GM12878 (cell line): ENCODE data around the gene ELL2. TPM values are rescaled to one million over a fixed set of nuclear protein-coding genes. Genes with fewer than 3 reads are reported as not detected.
A peak's percentile ranks its signal among the peaks of the same experiment; 100 is the strongest.

Source experiments
- ATAC-seq: fragments of 200-7000 bp; cut with Tn5 transposase; 3 replicates; pipeline ENCODE4 v1.9.1; 2020; ENCODE audit warnings: mild to moderate bottlenecking, moderate library complexity
- BruUV-seq: library from RNA; stranded (reverse); fragments of 400-500 nt; replicated peaks from 2 replicates; lab custom pipeline; 2021; lab: Mats Ljungman, UMichigan
- CTCF ChIA-PET: fragments of 300-600 bp; sonication (Branson Sonifier 250); formaldehyde crosslinking; extraction: SDS; loops from one replicate; lab custom pipeline; 2021; ENCODE audit warnings: inconsistent platforms; lab: Yijun Ruan, JAX
- POLR2A ChIA-PET: fragments of 350-600 bp; formaldehyde crosslinking; extraction: SDS; loops from one replicate; lab custom pipeline; 2021; ENCODE audit warnings: inconsistent platforms; lab: Charles Lee
- RAD21 ChIA-PET: fragments of 300-600 bp; sonication (Branson Sonifier 250); formaldehyde crosslinking; loops from one replicate; lab custom pipeline; 2023; ENCODE audit warnings: antibody characterized with exemption; ENCODE audit not compliant: unreplicated experiment; lab: Charles Lee
- SMC1A ChIA-PET: fragments of 300-600 bp; sonication (Branson Sonifier 250); formaldehyde crosslinking; loops from one replicate; lab custom pipeline; 2023; ENCODE audit not compliant: unreplicated experiment, uncharacterized antibody; lab: Charles Lee
- DNase-seq: peaks from one replicate; pipeline ENCODE4 v3.0.0-alpha.2; 2011; ENCODE audit warnings: low read depth, low spot score
- FAIRE-seq: peaks from 3 replicates; lab custom pipeline; 2011; peaks lifted over from hg19 to GRCh38; lab: Jason Lieb, UNC
- H2AFZ ChIP-seq: 2 replicates; pipeline ENCODE4 v1.6.0; 2011; ENCODE audit warnings: low read depth, low read length, control low read depth; ENCODE audit not compliant: control insufficient read depth
- H3K27ac ChIP-seq: 2 replicates; pipeline ENCODE4 v1.5.1; 2011; ENCODE audit warnings: control low read depth; ENCODE audit not compliant: control insufficient read depth, insufficient read depth
- H3K27me3 ChIP-seq, 2 experiments: replicated peaks in 1 of 2; 2 replicates each; pipeline versions ENCODE4 v1.6.0 to v1.6.1; 2011; ENCODE audit warnings: low read length in 1 of 2; ENCODE audit not compliant: control insufficient read depth in 2 of 2, insufficient read depth in 2 of 2
- H3K36me3 ChIP-seq, 2 experiments: 2 replicates each; pipeline ENCODE4 v1.5.1; 2011; ENCODE audit warnings: low read length in 1 of 2; ENCODE audit not compliant: control insufficient read depth in 2 of 2, insufficient read depth in 2 of 2
- H3K4me1 ChIP-seq: 2 replicates; pipeline ENCODE4 v1.6.1; 2011; ENCODE audit warnings: mild to moderate bottlenecking, low read length, moderate library complexity, mixed read lengths; ENCODE audit not compliant: control insufficient read depth, insufficient read depth
- H3K4me2 ChIP-seq: 2 replicates; pipeline ENCODE4 v1.6.0; 2011; ENCODE audit warnings: control low read depth; ENCODE audit not compliant: control insufficient read depth, insufficient read depth
- H3K4me3 ChIP-seq: fragments of 200-600 bp; sonication (generic); 2 replicates; pipeline ENCODE4 v1.5.1; 2016
- H3K79me2 ChIP-seq: 2 replicates; pipeline ENCODE4 v1.6.0; 2011; ENCODE audit warnings: low read length; ENCODE audit not compliant: control insufficient read depth, insufficient read depth
- H3K9ac ChIP-seq: 2 replicates; pipeline ENCODE4 v1.8.0; 2011; ENCODE audit warnings: low read length, control low read depth, mixed read lengths; ENCODE audit not compliant: control insufficient read depth, insufficient read depth
- H3K9me3 ChIP-seq: replicated peaks from 3 replicates; pipeline ENCODE4 v1.5.1; 2011; ENCODE audit warnings: mild to moderate bottlenecking, low read length; ENCODE audit not compliant: control insufficient read depth, insufficient read depth
- H4K20me1 ChIP-seq: 2 replicates; pipeline ENCODE4 v1.6.0; 2011; ENCODE audit not compliant: control insufficient read depth, insufficient read depth
- HCFC1 ChIP-seq: fragments of 150-350 bp; IDR thresholded peaks from 2 replicates; pipeline ENCODE4 v1.6.1; 2014; ENCODE audit warnings: low read length
- IKZF1 ChIP-seq: fragments of 450-650 bp; conservative IDR thresholded peaks from 2 replicates; pipeline ENCODE4 v1.6.1; 2017; ENCODE audit warnings: antibody characterized with exemption, mild to moderate bottlenecking
- LARP7 ChIP-seq: fragments of 450-650 bp; IDR thresholded peaks from 2 replicates; pipeline ENCODE4 v1.6.1; 2017; ENCODE audit warnings: mild to moderate bottlenecking
- NBN ChIP-seq: fragments of 450-650 bp; IDR thresholded peaks from 2 replicates; pipeline ENCODE4 v1.6.1; 2016
- NFYB ChIP-seq: IDR thresholded peaks from 2 replicates; pipeline ENCODE4 v1.6.1; 2011; ENCODE audit warnings: low read depth, mild to moderate bottlenecking, low read length, improper control_type of control experiment, moderate library complexity; ENCODE audit not compliant: insufficient read depth
- NR2C2 ChIP-seq: IDR thresholded peaks from 2 replicates; pipeline ENCODE4 v1.6.1; 2011; ENCODE audit warnings: borderline replicate concordance, low read depth; ENCODE audit not compliant: control insufficient read depth, insufficient read length
- SIX5 ChIP-seq: IDR thresholded peaks from 2 replicates; pipeline ENCODE4 v1.6.1; 2011; ENCODE audit warnings: mild to moderate bottlenecking, low read depth, low read length, moderate library complexity; ENCODE audit not compliant: severe bottlenecking
- TCF7 ChIP-seq: IDR thresholded peaks from 2 replicates; pipeline ENCODE4 v1.6.1; 2014; ENCODE audit warnings: antibody characterized with exemption, borderline replicate concordance
- YY1 ChIP-seq: IDR thresholded peaks from 2 replicates; pipeline ENCODE4 v1.6.1; 2011; ENCODE audit warnings: low read depth, mild to moderate bottlenecking, low read length
- ZNF622 ChIP-seq: fragments of 450-650 bp; IDR thresholded peaks from 2 replicates; pipeline ENCODE4 v1.6.1; 2017; ENCODE audit warnings: mild to moderate bottlenecking, inconsistent platforms
- ZSCAN29 ChIP-seq: fragments of 450-650 bp; IDR thresholded peaks from 2 replicates; pipeline ENCODE4 v1.6.1; 2017; ENCODE audit warnings: mild to moderate bottlenecking, moderate library complexity
- WGBS: methylation state at CpG from one replicate; pipeline ENCODE4 v1.1.6; 2016; ENCODE audit warnings: low lambda C conversion rate; ENCODE audit not compliant: insufficient replicate concordance, insufficient coverage; ENCODE audit errors: missing lambda C conversion rate; 5-methylcytosine and 5-hydroxymethylcytosine counted together
- in situ Hi-C: fragments of 300-500 bp; cut with MboI; formaldehyde crosslinking; loops from 9 replicates; pipeline ENCODE4 v1.14.3; 2018; ENCODE audit warnings: mixed read lengths
- intact Hi-C: fragments of 100-400 bp; cut with micrococcal nuclease; formaldehyde crosslinking; loops from one replicate; pipeline ENCODE4 v1.14.2; 2022; ENCODE audit not compliant: unreplicated experiment
- polyA plus RNA-seq, 11 experiments: library from polyadenylated mRNA; depleted of rRNA in 4 of 11; unstranded in 6 of 11; stranded (reverse) in 5 of 11; fragments of >200 nt; fragmentation: Nextera tagmentation in 4 of 11; fragmentation: Illumina TruSeq in 1 of 11; extraction: Ambion mirVana in 4 of 11; extraction: Trizol in 1 of 11; gene quantifications; 1 replicate in 1 of 11; 2 replicates in 10 of 11; pipeline versions ENCODE4 v1.2.1 to v1.2.3, GENCODE V29; 2011 to 2016; ENCODE audit warnings: inconsistent platforms in 2 of 11, missing spikeins in 2 of 11, low read depth in 1 of 11
- total RNA-seq, 4 experiments: library from RNA; depleted of rRNA in 3 of 4; stranded (reverse); fragments of >200 nt in 3 of 4; fragmentation: Illumina TruSeq in 1 of 4; extraction: Trizol in 1 of 4; gene quantifications; 2 replicates each; pipeline versions ENCODE4 v1.2.1 to v1.2.3, GENCODE V29; 2013 to 2021
- TF ChIP-seq, protein P1 (sequence below): IDR thresholded peaks from 2 replicates; pipeline ENCODE4 v1.6.1; 2012; ENCODE audit warnings: low read depth, low read length, improper control_type of control experiment
- TF ChIP-seq, protein P2 (sequence below): IDR thresholded peaks from 2 replicates; pipeline ENCODE4 v1.6.1; 2012; ENCODE audit warnings: low read length, inconsistent platforms
- TF ChIP-seq, protein P3 (sequence below): IDR thresholded peaks from 2 replicates; pipeline ENCODE4 v1.6.1; 2012; ENCODE audit warnings: improper control_type of control experiment, low read depth, low read length; ENCODE audit not compliant: insufficient replicate concordance
- TF ChIP-seq, protein P4 (sequence below): IDR thresholded peaks from 2 replicates; pipeline ENCODE4 v1.6.1; 2012; ENCODE audit warnings: low read depth, low read length, improper control_type of control experiment

Gene ELL2
- total and polyA plus RNA-seq, 10 of the 15 experiments (the other 5 are each of a cell fraction or from before 2014, with no cell fraction given): 24.2 to 91.4 (median 57.4) TPM

- TF ChIP-seq, protein P1, sequence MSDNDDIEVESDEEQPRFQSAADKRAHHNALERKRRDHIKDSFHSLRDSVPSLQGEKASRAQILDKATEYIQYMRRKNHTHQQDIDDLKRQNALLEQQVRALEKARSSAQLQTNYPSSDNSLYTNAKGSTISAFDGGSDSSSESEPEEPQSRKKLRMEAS: no peak
- TF ChIP-seq ZNF622: no peak
These were observed 77.1 kb downstream of the ELL2 start (continued) for GRCh38 chr5:95884511-95884910.

DNA sequence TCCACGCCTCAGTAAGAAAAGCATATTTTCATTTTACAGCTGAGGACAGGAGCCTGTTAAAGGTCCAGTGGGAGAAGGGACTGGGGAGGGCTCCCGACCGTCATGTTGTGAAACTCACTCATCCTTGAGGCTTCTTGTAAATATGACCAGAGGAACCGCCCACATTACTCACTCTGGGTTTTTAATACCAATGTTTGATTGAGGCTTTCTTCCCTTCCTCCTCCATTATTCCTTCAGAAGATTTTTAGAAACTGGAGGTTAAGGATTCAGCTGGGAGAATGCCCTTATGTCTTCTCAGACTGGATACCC lies 77.7 kb downstream of the ELL2 start:
- no peak overlapping the region for H3K27ac ChIP-seq
- intact Hi-C loops (loop anchor here (2.0 kb wide), 1 partner anchor 25 kb away; no protein-coding TSS in a partner anchor), in situ Hi-C loops (no loop called here)
- DNase-seq: no peak
- peaks cover 0 to 5% of the 10 kb centered on the region in 2 experiments; a peak in 1 of 4 replicates for H3K36me3 ChIP-seq
- ChIA-PET SMC1A (interaction anchor here (0.8 to 2.5 kb wide), 12 partner anchors 8 to 75 kb away, joined by 3 to 22 read pairs (median 4); no protein-coding TSS in a partner anchor), CTCF (interaction anchor here (1.1 to 2.3 kb wide), 5 partner anchors 10 to 24 kb away, joined by 3 to 7 read pairs (median 4); no protein-coding TSS in a partner anchor), POLR2A (interaction anchor here (0.6 to 1.6 kb wide), 5 partner anchors 8 to 65 kb away, joined by 3 to 6 read pairs (median 3); no protein-coding TSS in a partner anchor), RAD21 (interaction anchor here (0.8 to 3.0 kb wide), 8 partner anchors 9 to 455 kb away, joined by 3 to 29 read pairs (median 3); no protein-coding TSS in a partner anchor)
- no peaks in the 10 kb centered on the region for H4K20me1 ChIP-seq
- H3K9ac ChIP-seq: no peak overlapping the region
- H2AFZ ChIP-seq: no peak overlapping the region
- H3K4me2 ChIP-seq: peak overlapping the region; percentile 46; the same call in 1 of the 2 replicates
- H3K79me2 ChIP-seq: no peaks in the 10 kb centered on the region
- peaks cover 9% of the 10 kb centered on the region; the same call in 1 of the 2 replicates for H3K4me1 ChIP-seq
- ATAC-seq: peak; percentile 75
- no peak for FAIRE-seq
- H3K27me3 ChIP-seq: no peaks in the 10 kb centered on the region; a peak in 1 of 4 replicates
- no TSS peak for BruUV-seq
- 4% methylated on average over 4 of the region's 4 CpGs for WGBS
- H3K9me3 ChIP-seq: no peaks in the 10 kb centered on the region; the same call in 2 of the 3 replicates
- H3K4me3 ChIP-seq: 0 out of 2 replicates have a peak overlapping the region, but pooled peaks have one; percentile 13
- TF ChIP-seq NR2C2 (no peak), NBN (no peak), HCFC1 (no peak), ZSCAN29 (no peak), YY1 (no peak), NFYB (no peak), LARP7 (no peak), SIX5 (no peak), IKZF1 (peak; percentile 35; the same call in 1 of the 2 replicates), TCF7 (no peak)
- TF ChIP-seq, protein P2, sequence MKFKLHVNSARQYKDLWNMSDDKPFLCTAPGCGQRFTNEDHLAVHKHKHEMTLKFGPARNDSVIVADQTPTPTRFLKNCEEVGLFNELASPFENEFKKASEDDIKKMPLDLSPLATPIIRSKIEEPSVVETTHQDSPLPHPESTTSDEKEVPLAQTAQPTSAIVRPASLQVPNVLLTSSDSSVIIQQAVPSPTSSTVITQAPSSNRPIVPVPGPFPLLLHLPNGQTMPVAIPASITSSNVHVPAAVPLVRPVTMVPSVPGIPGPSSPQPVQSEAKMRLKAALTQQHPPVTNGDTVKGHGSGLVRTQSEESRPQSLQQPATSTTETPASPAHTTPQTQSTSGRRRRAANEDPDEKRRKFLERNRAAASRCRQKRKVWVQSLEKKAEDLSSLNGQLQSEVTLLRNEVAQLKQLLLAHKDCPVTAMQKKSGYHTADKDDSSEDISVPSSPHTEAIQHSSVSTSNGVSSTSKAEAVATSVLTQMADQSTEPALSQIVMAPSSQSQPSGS: no peak
- TF ChIP-seq, protein P3, sequence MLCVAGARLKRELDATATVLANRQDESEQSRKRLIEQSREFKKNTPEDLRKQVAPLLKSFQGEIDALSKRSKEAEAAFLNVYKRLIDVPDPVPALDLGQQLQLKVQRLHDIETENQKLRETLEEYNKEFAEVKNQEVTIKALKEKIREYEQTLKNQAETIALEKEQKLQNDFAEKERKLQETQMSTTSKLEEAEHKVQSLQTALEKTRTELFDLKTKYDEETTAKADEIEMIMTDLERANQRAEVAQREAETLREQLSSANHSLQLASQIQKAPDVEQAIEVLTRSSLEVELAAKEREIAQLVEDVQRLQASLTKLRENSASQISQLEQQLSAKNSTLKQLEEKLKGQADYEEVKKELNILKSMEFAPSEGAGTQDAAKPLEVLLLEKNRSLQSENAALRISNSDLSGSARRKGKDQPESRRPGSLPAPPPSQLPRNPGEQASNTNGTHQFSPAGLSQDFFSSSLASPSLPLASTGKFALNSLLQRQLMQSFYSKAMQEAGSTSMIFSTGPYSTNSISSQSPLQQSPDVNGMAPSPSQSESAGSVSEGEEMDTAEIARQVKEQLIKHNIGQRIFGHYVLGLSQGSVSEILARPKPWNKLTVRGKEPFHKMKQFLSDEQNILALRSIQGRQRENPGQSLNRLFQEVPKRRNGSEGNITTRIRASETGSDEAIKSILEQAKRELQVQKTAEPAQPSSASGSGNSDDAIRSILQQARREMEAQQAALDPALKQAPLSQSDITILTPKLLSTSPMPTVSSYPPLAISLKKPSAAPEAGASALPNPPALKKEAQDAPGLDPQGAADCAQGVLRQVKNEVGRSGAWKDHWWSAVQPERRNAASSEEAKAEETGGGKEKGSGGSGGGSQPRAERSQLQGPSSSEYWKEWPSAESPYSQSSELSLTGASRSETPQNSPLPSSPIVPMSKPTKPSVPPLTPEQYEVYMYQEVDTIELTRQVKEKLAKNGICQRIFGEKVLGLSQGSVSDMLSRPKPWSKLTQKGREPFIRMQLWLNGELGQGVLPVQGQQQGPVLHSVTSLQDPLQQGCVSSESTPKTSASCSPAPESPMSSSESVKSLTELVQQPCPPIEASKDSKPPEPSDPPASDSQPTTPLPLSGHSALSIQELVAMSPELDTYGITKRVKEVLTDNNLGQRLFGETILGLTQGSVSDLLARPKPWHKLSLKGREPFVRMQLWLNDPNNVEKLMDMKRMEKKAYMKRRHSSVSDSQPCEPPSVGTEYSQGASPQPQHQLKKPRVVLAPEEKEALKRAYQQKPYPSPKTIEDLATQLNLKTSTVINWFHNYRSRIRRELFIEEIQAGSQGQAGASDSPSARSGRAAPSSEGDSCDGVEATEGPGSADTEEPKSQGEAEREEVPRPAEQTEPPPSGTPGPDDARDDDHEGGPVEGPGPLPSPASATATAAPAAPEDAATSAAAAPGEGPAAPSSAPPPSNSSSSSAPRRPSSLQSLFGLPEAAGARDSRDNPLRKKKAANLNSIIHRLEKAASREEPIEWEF: no peak
- TF ChIP-seq, protein P4, sequence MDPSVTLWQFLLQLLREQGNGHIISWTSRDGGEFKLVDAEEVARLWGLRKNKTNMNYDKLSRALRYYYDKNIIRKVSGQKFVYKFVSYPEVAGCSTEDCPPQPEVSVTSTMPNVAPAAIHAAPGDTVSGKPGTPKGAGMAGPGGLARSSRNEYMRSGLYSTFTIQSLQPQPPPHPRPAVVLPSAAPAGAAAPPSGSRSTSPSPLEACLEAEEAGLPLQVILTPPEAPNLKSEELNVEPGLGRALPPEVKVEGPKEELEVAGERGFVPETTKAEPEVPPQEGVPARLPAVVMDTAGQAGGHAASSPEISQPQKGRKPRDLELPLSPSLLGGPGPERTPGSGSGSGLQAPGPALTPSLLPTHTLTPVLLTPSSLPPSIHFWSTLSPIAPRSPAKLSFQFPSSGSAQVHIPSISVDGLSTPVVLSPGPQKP: no peak
